Activated CD4-positive, alpha-beta T cell treated with anti-CD3 and anti-CD28 coated beads, Interleukin-2, amount 10 ng/mL, durations not matched to agents 7 days and 5 days (primary cell): ENCODE measurements around the gene HSPB2. TPM values are rescaled to one million over a fixed set of nuclear protein-coding genes. Genes with fewer than 3 reads are reported as not detected.

Experiments used
- total RNA-seq, 2 experiments: library from RNA; stranded (reverse); gene quantifications; one replicate each; pipeline ENCODE4 v1.2.3, GENCODE V29; 2021

The HSPB2 gene
- total RNA-seq, 2 experiments from 2014 or later, result not detected

Other genes with a start within 250 kb of the HSPB2 start
- 10 to 100 TPM; 44.7 to 50.2 TPM for gene PPP2R1B, start 146.3 kb upstream of the HSPB2 start, total RNA-seq
- 10 to 100 TPM; 22.9 to 31.7 TPM for gene ALG9, start 41.2 kb upstream of the HSPB2 start, total RNA-seq
- gene FDXACB1, start 33.6 kb upstream of the HSPB2 start, total RNA-seq, result 1 to 10 TPM; 4.2 to 5.1 TPM
- gene CFAP68, start 33.2 kb upstream of the HSPB2 start, total RNA-seq, result 10 to 100 TPM; 18.3 to 26.5 TPM
- not detected for gene CRYAB, start 964 bp upstream of the HSPB2 start, total RNA-seq
- gene C11orf52, start 6.2 kb downstream of the HSPB2 start, total RNA-seq, result under 1 TPM in 1 of 2 experiments, not detected in 1; 0.27 TPM
- 1 to 10 TPM; 3.1 to 4.1 TPM for gene DIXDC1, start 24.6 kb downstream of the HSPB2 start, total RNA-seq
- 10 to 100 TPM; 27.7 to 31.6 TPM for gene DLAT, start 112.7 kb downstream of the HSPB2 start, total RNA-seq
- under 1 TPM in 1 of 2 experiments, not detected in 1; 0.27 TPM for gene PIH1D2, start 161.3 kb downstream of the HSPB2 start, total RNA-seq
- 10 to 100 TPM; 25.3 to 25.6 TPM for gene NKAPD1, start 161.6 kb downstream of the HSPB2 start, total RNA-seq
- 10 to 100 TPM; 46.4 to 51.4 TPM for gene TIMM8B, start 174.0 kb downstream of the HSPB2 start, total RNA-seq
- gene SDHD, start 174.1 kb downstream of the HSPB2 start, total RNA-seq, result 10 to 100 TPM; 87.6 to 97.1 TPM